Cardiac fibroblast (primary cell): ENCODE data around the gene P2RY2.
A peak's percentile ranks its signal among the peaks of the same experiment; 100 is the strongest.

Experiments
- DNase-seq, 2 donors: peaks; one replicate each; pipeline versions ENCODE4 v3.0.0 to v3.0.0-alpha.2; 2010; ENCODE audit warnings: low read depth in 2 of 2
- H3K4me3 ChIP-seq, 2 donors: replicated peaks in 1 of 2; 1 replicate in 1 of 2; 2 replicates in 1 of 2; pipeline ENCODE4 v1.5.1; 2011; ENCODE audit warnings: low read depth in 2 of 2, low read length in 2 of 2, mild to moderate bottlenecking in 2 of 2, moderate library complexity in 1 of 2
- TF ChIP-seq, protein P1 (sequence below): IDR thresholded peaks from one replicate; pipeline ENCODE4 v1.5.1; 2011; ENCODE audit warnings: low read depth, mild to moderate bottlenecking, low read length, inconsistent platforms

P2RY2 gene

DNA sequence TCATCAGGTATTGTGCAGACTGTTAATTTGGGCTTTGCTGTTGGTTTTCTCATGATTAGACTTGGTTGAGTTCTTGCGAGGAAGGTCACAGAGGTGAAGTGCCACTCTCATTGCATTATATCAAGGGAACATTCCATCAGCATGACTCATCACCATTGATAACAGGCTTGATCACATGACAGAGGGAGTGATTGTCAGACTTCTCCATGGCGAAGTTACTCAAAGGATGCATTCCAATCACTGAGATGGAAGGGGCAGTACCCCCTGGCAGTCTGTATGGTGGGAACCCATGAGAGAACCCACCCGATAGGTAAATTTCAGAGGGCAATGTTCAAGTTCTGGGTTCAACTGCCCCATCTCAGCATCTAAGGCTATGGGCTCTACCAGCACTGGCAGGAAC, 19.4 kb upstream of the P2RY2 start:
- H3K4me3 ChIP-seq = no peak overlapping the region
- TF ChIP-seq, protein P1, sequence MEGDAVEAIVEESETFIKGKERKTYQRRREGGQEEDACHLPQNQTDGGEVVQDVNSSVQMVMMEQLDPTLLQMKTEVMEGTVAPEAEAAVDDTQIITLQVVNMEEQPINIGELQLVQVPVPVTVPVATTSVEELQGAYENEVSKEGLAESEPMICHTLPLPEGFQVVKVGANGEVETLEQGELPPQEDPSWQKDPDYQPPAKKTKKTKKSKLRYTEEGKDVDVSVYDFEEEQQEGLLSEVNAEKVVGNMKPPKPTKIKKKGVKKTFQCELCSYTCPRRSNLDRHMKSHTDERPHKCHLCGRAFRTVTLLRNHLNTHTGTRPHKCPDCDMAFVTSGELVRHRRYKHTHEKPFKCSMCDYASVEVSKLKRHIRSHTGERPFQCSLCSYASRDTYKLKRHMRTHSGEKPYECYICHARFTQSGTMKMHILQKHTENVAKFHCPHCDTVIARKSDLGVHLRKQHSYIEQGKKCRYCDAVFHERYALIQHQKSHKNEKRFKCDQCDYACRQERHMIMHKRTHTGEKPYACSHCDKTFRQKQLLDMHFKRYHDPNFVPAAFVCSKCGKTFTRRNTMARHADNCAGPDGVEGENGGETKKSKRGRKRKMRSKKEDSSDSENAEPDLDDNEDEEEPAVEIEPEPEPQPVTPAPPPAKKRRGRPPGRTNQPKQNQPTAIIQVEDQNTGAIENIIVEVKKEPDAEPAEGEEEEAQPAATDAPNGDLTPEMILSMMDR = no peak
- peak in 1 of 2 donors; percentile 25 for DNase-seq

DNA sequence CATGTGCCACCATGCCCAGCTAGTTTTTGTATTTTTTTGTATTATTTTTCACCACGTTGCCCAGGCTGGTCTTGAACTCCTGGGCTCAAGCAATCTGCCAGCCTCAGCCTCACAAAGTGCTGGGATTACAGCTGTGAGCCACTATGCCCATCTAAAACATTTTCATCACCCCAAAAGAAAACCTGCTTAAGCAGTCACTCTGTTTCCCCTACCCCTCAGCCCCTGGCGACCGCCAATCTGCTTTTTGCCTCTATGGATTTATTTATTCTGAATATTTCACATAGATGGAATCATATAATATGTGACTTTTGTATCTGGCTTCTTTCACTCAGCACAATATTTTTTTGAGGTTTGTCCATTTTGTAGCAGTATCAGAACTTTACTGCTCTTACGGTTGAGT, 18.6 kb upstream of the P2RY2 start:
- H3K4me3 ChIP-seq = no peak overlapping the region
- TF ChIP-seq, protein P1 = no peak
- no peak for DNase-seq

DNA sequence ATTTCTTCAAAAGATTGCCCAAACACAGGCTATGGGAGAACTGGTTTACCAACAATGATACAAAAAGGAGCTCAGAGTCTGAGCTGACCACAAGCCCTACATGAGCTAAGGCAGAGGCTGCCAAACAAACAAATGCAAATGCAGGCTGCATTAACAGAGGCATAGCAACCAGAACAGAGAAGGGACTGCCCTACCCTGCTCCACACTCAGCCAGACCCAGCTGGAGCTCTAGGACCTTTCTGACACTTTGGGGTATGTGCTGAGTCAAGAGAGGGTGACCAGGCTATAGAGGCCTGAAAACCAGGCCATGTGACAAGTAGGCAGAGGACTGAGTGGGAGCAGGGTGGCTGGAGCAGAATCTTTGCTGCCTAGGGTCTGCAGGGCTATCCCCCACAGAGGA, 17.8 kb upstream of the P2RY2 start:
- TF ChIP-seq, protein P1 = no peak
- DNase-seq = no peak
- H3K4me3 ChIP-seq = no peak overlapping the region

DNA sequence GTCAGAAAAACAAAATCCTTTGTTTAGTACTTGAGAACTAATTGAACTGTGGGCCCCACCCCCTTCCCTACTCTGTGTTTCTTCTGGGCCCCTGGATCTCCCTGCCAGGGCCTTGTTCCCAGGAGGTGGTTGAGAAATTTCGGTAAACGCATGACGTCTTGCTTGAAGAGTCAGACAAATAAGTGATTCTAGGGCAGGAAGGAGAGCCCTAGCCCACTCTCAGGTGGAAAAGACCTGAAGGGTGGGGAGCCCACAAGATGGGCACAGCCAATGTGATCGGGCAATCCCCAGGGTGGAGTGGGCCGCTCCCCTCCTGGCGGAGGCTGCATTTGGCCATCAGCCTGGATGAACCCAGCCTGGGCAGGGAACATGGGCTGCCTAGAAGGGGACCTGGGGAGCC, 16.8 kb upstream of the P2RY2 start:
- DNase-seq = peak; percentile 50 to 73
- TF ChIP-seq, protein P1 = no peak
- no peak overlapping the region for H3K4me3 ChIP-seq

DNA sequence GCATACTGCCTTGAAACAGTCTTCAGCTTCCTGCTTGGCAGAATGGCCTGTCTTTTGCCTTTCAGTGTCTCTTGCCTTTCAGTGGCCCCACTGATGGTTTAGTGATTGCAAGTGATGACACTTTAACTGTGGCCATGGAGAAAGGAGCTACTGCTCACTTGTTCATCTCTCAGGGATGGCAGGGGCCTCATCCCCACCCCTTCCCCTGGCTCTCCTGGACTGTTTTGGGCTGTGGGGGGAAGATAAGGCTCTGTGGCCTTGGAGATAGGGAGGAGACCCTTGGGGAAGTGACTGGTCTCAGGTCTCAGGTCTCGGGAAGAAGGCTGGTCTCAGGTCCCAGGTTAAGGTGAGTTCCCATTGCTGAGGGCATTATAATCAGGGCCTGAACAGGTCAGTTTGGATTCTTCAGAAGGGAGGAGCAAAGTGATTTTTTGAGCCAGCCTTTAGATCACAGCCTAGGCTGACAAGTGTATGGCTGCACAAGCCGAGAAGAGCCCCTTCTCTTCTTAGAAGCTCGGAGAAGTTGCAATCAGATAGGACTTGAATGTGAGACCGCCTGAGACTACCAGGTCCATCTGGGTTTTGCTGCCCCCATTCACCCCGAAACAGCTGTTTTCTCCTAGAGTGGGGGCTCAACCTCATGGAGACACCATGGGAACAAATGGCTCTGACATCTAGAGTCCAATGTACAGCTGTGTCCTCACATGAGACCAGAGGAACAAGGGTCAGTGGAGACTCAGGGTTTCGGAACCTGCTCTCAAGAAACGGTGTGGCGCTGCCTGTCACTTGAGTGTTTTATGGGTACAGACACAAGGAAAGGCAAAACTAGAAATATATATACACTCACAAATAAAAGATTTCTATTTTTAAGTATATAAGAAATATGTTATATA, 15.9 kb upstream of the P2RY2 start:
- no peak overlapping the region for H3K4me3 ChIP-seq
- DNase-seq = no peak
- TF ChIP-seq, protein P1 = no peak

DNA sequence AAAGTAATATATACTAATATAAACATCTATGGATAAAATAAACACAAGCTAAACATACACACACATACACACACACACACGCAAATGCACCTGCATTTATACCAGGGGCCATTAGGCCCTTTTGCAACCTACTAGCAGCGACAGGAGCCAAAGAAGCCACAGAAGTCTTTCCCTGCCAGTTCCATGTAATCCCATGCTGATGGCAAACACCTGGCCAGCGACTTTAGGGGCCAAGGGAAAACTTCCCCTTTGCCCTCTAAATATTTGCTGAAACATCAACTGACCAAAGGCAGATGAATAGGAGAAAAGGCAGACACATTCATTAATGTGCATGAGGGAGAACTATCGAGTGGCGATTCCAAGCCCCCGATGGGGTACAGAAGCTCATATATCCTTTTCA, 14.8 kb upstream of the P2RY2 start:
- TF ChIP-seq, protein P1 = no peak
- H3K4me3 ChIP-seq = no peak overlapping the region
- DNase-seq = no peak
